Upper lobe of right lung (tissue), 1 donor: ENCODE data around the gene NR2C2AP. TPM values are rescaled to one million over a fixed set of nuclear protein-coding genes. Genes with fewer than 3 reads are reported as not detected.

Experiments
- ATAC-seq: fragments of 200-7000 bp; cut with Tn5 transposase; one replicate; pipeline ENCODE4 v1.9.1; 2020; ENCODE audit warnings: mild to moderate bottlenecking, moderate library complexity
- DNase-seq: peaks from one replicate; pipeline ENCODE4 v3.0.0-alpha.2; 2020
- H3K27ac ChIP-seq: fragments of 200-600 bp; one replicate; pipeline ENCODE4 v1.8.0; 2022
- H3K27me3 ChIP-seq: fragments of 200-600 bp; one replicate; pipeline ENCODE4 v1.8.0; 2022; ENCODE audit warnings: mild to moderate bottlenecking
- H3K36me3 ChIP-seq: fragments of 200-600 bp; one replicate; pipeline ENCODE4 v1.8.0; 2022
- H3K4me1 ChIP-seq: fragments of 200-600 bp; one replicate; pipeline ENCODE4 v1.8.0; 2022
- H3K4me3 ChIP-seq: fragments of 200-600 bp; one replicate; pipeline ENCODE4 v1.8.0; 2022; ENCODE audit warnings: mild to moderate bottlenecking
- H3K9me3 ChIP-seq: fragments of 200-600 bp; one replicate; pipeline ENCODE4 v1.8.0; 2022
- intact Hi-C: fragments of 100-400 bp; cut with DNase I; formaldehyde crosslinking; loops from one replicate; pipeline ENCODE4 v1.11.0; 2022
- total RNA-seq: library from RNA; stranded (reverse); fragmentation: NEBNext Ultra II Directional; extraction: Animal tissue kit (Norgen Biotek cat#: 25700); gene quantifications from one replicate; pipeline ENCODE4 v1.2.1, GENCODE V29; 2021
- TF ChIP-seq, protein P1 (sequence below): fragments of 200-600 bp; IDR thresholded peaks from one replicate; pipeline ENCODE4 v1.8.0; 2022; ENCODE audit warnings: antibody characterized with exemption
- donor health status: DM: no; HTN: yes; CAD: no; lungs with severe emphysema.

Gene NR2C2AP
- total RNA-seq, 1 donor from 2014 or later = 12.6 TPM

DNA sequence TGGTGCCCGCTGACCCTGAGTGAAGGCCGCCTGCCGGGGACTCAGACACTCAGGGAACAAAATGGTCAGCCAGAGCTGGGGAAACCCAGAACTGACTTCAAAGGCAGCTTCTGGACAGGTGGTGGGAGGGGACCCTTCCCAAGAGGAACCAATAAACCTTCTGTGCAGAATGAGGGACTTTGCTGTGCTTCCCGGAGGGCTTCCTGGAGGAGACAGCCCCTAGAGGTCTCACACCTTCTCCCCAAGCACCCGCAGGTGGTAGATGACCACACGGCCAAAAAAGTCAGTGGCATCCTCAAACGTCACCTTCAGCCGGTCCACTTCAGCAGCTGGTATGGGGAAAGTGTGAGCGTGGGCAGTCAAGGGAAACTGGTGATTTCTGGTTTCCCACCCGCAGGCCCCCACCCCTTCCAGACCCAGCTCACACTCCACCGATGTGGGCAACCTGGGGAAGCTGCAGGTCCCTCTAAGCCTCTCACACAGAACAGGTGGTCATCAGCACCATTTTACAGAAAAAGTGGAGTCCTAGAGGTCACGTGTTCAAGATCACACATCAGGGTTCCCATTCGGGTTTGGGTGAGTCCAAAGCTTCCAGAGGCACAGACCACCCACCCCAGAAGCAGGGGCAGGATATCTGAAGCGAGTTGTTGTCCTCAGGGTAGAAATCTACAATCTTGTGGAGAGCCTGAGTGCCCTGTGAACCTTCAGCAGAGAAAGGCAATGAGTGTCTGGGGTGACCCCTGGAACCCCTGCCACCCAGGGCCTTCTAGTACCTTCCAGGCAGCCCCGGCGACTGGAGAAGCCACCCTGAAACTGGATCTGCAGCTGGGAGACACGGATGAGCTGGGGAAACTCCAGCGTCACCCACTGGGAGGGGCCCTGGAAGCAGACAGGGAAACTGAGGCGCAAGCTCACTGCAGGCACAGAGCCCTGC is 1.2 kb downstream of the NR2C2AP start:
- Histone ChIP-seq H3K4me1 (peaks cover 9% of the 10 kb centered on the region), H3K4me3 (peak overlapping the region; percentile 62), H3K27ac (peak overlapping the region; percentile 73), H3K9me3 (no peaks in the 10 kb centered on the region), H3K36me3 (peaks cover 25% of the 10 kb centered on the region), H3K27me3 (no peaks in the 10 kb centered on the region)
- TF ChIP-seq, protein P1, sequence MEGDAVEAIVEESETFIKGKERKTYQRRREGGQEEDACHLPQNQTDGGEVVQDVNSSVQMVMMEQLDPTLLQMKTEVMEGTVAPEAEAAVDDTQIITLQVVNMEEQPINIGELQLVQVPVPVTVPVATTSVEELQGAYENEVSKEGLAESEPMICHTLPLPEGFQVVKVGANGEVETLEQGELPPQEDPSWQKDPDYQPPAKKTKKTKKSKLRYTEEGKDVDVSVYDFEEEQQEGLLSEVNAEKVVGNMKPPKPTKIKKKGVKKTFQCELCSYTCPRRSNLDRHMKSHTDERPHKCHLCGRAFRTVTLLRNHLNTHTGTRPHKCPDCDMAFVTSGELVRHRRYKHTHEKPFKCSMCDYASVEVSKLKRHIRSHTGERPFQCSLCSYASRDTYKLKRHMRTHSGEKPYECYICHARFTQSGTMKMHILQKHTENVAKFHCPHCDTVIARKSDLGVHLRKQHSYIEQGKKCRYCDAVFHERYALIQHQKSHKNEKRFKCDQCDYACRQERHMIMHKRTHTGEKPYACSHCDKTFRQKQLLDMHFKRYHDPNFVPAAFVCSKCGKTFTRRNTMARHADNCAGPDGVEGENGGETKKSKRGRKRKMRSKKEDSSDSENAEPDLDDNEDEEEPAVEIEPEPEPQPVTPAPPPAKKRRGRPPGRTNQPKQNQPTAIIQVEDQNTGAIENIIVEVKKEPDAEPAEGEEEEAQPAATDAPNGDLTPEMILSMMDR = no peak
- ATAC-seq (no peak), DNase-seq (no peak)
- intact Hi-C loops = no loop called here

DNA sequence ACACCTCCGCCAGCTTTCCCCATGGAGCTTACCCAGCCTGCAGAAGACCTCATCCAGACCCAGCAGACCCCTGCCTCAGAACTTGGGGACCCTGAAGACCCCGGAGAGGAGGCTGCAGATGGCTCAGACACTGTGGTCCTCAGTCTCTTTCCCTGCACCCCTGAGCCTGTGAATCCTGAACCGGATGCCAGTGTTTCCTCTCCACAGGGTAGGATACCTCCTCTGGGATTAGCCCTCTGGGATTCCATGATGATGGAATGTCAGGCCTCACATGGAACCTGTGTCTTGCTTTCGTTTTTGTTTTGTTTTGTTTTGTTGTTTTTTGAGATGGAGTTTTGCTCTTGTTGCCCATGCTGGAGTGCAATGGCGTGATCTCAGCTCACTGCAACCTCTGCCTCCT is 9.3 kb downstream of the NR2C2AP start:
- H3K4me1 ChIP-seq = peaks cover 41% of the 10 kb centered on the region

DNA sequence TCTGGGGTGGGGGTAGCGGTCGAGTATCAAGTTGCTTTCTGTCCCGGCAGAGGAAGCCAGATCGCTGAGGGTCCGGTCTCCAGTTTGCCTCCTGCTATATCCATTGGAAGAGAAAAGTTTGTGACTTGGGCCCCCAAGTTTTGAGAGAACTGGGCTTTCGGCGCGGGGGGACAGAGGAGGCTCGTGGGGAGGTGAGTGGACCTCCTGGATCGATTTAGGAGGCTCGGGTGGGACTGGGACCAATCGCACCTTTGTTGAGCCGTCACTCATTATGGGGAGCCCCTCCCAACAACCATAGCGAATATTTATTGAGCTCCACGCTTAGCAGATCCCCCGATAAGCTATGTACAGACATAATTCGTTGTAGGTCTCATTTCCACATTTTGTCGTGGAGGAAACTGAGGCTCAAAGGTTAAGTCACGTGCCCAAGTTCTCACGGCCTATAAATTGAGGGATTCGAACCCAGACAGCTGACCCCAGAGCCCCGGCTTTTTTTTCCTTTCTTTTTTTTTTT is 10.2 kb downstream of the NR2C2AP start:
- intact Hi-C loops = no loop called here
- TF ChIP-seq, protein P1 = no peak
- ATAC-seq = no peak

More for the DNA sequence above, 9.3 kb downstream of the NR2C2AP start:
- no peak for ATAC-seq
- H3K4me3 ChIP-seq = peak overlapping the region; percentile 99
- H3K9me3 ChIP-seq = no peaks in the 10 kb centered on the region
- intact Hi-C loops = no loop called here
- H3K27me3 ChIP-seq = no peaks in the 10 kb centered on the region
- no peak for DNase-seq
- H3K36me3 ChIP-seq = peaks cover 23% of the 10 kb centered on the region
- TF ChIP-seq, protein P1 = no peak
- H3K27ac ChIP-seq = peak overlapping the region; percentile 100

DNA sequence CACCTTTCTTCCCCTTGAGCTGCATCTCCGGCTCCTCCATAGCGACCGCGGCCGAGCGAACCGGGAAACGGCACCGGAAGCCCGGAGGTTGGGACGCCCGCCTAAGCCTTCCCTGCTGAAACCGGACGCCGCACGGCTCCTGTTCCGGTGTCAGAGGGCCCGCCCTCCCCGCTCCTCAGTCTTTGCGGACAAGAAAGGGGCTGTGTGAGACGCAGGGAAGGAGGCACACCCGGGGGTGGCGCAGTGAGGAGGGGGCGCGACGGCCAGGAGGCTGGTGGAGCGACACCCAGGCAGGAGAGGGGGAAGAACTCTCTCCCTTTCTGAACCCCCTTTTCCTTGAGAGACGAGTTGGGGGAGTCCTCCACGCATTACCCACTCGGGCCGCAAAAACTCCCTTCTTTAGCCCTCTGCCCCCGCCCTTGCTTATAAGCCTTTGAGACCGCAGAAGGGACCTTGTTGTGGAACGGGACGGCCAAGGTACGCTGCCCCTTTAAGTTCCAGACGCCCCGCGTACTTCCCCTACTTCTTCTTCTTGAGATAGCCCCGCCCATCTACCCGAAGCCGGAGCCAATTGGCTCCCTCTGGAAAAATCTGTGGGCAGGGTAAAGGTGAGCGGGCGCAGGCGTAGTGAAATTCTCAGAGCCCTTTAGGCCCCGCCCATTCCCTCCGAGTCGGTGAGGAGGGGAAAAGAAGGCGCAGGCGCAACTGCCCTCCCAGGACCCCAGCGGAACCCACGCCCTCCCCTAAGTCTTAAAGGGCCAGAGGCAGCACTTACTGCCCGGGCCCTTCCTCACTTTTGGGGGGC is 10.9 kb downstream of the NR2C2AP start, which contains the start of the genes BORCS8 and RFXANK:
BORCS8 (minus strand) TSS at position 75 of the 805 bp plus-strand sequence; CDS start at position 40, 35 bp downstream.
RFXANK (plus strand) TSS at position 181 of the 805 bp plus-strand sequence. CDS start 1,689 bp downstream, outside the sequence.
- no peaks in the 10 kb centered on the region for H3K27me3 ChIP-seq
- peak; percentile 96 for ATAC-seq
- peaks cover 42% of the 10 kb centered on the region for H3K4me1 ChIP-seq

More for the DNA sequence above, 10.2 kb downstream of the NR2C2AP start:
- Histone ChIP-seq H3K27ac (peak overlapping the region; percentile 100), H3K36me3 (peaks cover 14% of the 10 kb centered on the region), H3K4me3 (peak overlapping the region; percentile 99), H3K9me3 (no peaks in the 10 kb centered on the region), H3K4me1 (peaks cover 42% of the 10 kb centered on the region), H3K27me3 (no peaks in the 10 kb centered on the region)
- DNase-seq = no peak

DNA sequence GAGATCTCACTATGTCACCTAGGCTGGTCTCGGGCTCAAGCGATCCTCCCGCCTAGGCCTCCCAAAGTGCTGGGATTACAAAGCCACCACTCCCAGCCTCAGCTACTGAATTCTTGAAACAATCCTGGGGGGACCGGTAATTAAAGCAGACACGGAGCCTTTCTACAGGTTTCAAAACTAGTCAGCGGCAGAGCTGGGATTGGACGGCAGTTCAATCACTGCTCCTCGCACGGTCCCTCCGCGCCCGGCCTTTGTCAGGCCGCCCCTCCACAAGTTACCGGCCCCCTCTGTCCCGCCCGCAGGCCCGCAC is 11.5 kb downstream of the NR2C2AP start:
- Histone ChIP-seq H3K36me3 (peaks cover 1% of the 10 kb centered on the region), H3K4me3 (peak overlapping the region; percentile 99), H3K4me1 (peaks cover 42% of the 10 kb centered on the region), H3K9me3 (no peaks in the 10 kb centered on the region), H3K27me3 (no peaks in the 10 kb centered on the region), H3K27ac (peak overlapping the region; percentile 100)
- DNase-seq = no peak
- TF ChIP-seq, protein P1 = no peak
- ATAC-seq = no peak
- intact Hi-C loops = no loop called here

More for the DNA sequence above, 10.9 kb downstream of the NR2C2AP start, which contains the start of the genes BORCS8 and RFXANK:
- intact Hi-C loops = no loop called here
- peaks cover 7% of the 10 kb centered on the region for H3K36me3 ChIP-seq
- peak within 1 kb of the TSS; percentile 100 for H3K27ac ChIP-seq
- no peaks in the 10 kb centered on the region for H3K9me3 ChIP-seq
- TF ChIP-seq, protein P1 = no peak
- H3K4me3 ChIP-seq = peak within 1 kb of the TSS; percentile 99
- peak; percentile 98 for DNase-seq
